Measurements from ENCODE around the gene TRIM10.
"Not testable (repeated sequence)": the region's sequence is repeated elsewhere in the genome, so short reads cannot be mapped to it uniquely, and the experiment has no call there.

TRIM10 gene

DNA sequence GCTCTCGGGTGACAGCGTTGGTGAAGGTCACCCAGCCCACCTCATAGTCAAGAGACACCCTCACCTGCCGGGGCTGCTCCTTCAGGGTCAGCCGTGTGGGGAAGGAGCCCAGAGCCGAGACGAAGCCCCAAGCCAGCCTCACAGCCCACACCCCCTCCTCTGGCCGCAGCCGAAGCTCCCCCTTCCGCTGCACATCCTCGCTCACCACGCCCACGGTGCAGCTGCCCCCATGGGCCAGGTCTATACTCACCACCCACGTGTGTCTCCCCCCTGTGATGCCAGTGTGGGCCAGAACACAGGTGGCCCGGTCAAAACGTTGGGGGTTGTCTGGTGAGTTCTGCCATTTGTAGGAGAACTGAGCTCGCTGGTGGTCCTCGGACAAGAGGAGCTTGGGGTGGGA lies 7.0 kb downstream of the TRIM10 start:
- TF ChIP-seq GATA1 (IDR thresholded peaks at IDR 0.05; ENCODE audit: low read depth, low read length) (no peak), POLR2A (IDR thresholded peaks at IDR 0.05; ENCODE audit: low read length) (no peak)

DNA sequence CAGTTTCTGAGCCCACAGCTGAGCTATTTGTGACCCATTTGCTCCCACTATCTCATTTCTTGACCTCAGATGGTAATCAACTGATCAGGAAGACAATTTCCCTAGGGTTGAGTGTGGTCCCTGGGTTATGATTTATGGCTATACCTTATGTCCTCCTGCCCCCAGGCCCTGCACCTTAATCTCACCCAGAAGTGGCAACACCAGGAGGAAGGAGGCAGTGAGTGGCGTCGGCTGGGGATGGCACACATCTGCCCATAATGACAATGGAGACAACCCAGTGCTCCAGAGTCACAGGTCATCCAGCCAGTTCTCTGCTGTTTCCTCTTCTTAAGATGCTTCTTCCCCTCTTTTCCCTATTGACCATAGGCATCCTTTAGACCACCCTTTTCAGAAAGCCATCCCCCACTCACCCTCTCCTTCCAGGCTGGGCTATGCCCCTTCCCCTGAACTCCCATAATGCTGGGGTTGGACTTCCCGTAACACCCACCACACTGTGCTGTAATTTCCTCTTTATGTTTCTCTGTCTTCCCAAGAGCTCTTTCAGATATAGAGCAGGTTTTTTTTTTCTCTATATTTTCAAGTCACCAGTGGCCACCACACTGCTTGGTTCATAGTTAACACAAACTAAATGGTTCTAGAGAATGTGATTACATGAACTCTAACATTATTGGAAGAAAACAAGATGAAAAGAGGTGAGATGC lies 8.0 kb downstream of the TRIM10 start:
- no peak for DNase-seq
- no peak for TF ChIP-seq POLR2A (IDR thresholded peaks at IDR 0.05; ENCODE audit: low read length)
- TF ChIP-seq GATA1 (IDR thresholded peaks at IDR 0.05; ENCODE audit: low read depth, low read length), result no peak

More for the DNA sequence above, 7.0 kb downstream of the TRIM10 start:
- no peak for DNase-seq

DNA sequence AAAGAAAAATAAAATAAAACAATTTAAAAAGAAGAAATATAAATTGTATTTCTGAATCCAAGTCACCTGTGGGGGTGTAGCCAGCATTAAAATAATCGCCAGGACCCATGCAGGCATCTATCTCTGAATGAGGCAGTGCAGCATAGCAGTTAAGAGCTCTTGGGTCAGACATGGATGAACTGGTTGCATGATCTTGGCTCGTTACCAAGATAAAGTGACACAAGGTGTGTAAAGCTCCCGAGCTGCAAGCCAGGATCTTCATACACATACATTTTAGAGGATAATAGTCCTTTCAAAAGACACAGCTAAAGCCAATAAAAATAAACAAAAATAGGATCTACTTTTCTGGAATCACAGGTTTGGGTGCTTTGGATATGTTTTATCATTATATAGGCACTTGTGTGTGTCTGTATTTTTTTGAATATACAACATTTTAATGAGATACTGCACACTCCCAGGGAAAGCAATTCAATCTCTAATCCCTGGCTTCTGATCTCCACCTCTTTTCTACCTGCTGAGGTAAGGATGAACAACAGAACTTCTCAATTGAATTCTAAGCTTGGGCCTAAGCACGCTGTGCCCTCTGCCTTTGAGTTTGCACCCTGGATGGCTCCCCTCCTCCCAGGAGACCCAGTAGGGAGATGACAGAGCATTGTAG lies 8.9 kb downstream of the TRIM10 start:
- TF ChIP-seq GATA1 (IDR thresholded peaks at IDR 0.05; ENCODE audit: low read depth, low read length) (no peak), POLR2A (IDR thresholded peaks at IDR 0.05; ENCODE audit: low read length) (no peak)
- peak; percentile 74 to 76 for DNase-seq

DNA sequence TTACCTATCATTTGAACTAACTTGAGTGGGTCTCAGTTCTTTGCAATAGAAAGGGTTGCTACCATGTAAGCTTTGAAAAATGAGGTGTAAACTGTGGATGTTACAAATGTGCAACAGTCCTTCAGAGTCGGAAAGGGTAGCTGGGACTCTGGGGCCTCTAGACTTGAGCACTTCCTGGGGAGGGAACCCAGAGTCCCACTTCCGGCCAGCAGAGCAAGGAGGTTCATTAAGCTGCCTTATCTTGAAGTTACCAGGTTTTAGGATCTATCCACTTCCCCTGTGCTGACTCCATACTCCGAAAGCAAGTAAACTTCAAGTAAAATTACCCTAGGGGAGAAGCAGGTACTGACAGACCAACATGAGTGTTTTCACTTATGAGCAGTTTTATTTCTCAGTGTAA lies 9.4 kb downstream of the TRIM10 start:
- peak; percentile 60 to 78 for DNase-seq
- TF ChIP-seq GATA1 (IDR thresholded peaks at IDR 0.05; ENCODE audit: low read depth, low read length) (no peak), POLR2A (IDR thresholded peaks at IDR 0.05; ENCODE audit: low read length) (no peak)

DNA sequence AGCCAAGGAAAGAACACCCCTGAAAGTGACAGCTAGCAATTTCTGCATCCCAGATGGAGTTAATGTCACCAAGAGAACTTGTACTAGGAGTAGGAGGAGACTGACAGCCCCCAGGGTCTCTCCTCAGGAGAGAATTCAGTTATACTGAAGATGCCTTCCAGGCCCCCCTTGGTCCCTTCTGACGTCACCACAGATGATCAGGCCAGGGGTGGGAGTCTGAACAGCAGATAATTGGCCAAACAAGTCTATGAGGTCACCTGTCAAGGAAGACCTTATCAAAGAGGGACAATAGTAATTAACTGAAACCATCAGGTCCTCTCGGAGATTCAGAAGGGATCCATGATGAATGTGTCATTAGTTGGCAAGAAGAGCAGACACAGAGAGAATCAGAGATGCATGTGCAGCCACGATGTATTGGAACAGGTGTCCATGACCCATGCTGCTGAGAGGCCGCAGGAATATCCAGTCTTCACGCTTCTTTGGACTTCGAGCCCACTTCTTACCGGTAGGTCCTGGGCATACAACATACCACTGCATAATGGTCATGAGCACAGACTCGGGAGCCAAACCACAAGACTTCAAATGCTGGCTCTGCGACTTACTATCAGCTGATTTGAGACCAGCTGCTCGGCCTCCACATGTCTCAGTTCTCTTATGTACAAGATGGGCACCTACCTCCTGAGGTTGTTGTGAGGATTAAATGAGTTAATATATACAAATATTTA lies 10.2 kb downstream of the TRIM10 start:
- TF ChIP-seq GATA1 (IDR thresholded peaks at IDR 0.05; ENCODE audit: low read depth, low read length) (no peak), POLR2A (IDR thresholded peaks at IDR 0.05; ENCODE audit: low read length) (no peak)

DNA sequence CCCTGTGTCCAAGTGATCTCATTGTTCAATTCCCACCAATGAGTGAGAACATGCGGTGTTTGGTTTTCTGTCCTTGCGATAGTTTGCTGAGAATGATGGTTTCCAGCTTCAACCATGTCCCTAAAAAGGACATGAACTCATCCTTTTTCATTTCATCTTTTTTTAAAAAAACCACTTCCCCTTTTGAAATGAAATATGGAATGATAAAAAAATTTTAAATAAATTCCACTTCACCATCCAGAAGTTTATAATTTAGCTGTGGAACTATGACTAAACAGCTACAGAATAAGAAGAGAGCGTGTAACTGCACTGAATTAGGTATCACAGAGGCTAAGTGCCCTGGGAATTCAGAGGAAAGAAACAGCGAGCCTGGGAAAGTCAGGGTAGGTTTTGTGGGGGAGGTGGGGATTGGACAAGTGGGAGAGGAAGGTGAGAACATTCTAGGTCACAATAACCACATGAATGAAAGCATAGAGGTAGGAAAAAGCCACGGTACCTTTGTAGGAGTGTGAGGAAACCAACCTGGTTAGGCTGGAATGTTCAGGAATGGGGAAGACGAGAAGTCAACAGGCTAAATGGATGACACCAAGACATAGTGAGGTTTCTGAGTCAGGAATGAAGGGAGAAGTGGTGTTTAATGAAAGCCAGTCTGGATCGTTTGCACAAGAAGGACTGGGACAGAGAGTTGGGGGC lies 11.0 kb downstream of the TRIM10 start:
- no peak for TF ChIP-seq GATA1 (IDR thresholded peaks at IDR 0.05; ENCODE audit: low read depth, low read length)
- TF ChIP-seq POLR2A (IDR thresholded peaks at IDR 0.05; ENCODE audit: low read length), result no peak
- no peak for DNase-seq

More for the DNA sequence above, 10.2 kb downstream of the TRIM10 start:
- no peak for DNase-seq

DNA sequence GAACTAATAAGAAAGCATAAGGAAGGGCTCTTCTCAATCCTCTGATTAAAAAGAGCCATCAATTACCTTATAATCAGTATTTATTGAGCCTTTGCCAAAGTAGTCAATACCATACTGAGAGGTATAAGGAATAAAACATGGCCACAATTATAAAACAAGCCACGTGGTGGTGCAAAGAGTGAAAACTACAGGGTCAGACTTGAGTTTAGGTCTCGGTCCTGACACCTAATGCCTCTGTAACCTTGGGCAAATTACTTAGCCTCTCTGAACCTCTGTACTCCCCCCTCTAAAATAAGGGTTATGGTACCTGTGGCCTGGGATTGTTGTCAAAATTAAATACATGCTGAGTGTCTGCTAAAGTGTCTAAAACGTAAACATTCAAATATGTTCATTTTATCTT lies 11.8 kb downstream of the TRIM10 start:
- no peak for DNase-seq
- TF ChIP-seq GATA1 (IDR thresholded peaks at IDR 0.05; ENCODE audit: low read depth, low read length), result no peak
- no peak for TF ChIP-seq POLR2A (IDR thresholded peaks at IDR 0.05; ENCODE audit: low read length)

DNA sequence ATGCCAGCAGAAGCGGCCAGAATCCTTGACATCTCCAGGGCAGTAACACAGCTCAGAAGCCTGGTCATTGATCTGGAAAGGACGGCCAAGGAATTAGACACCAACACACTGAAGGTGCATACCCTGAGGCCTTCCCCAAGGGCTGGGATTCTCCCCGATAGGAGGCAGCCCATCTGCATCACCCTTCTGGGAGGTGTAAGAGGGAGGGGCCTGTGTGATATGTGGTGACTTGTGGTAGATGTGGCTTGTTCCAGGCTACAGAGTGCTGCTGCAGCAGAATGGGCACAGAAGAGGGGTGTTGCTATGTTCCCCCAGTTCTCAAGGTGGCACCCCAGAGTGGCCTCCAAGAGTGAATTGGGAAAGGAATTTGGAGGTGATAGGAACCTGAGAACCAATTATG lies 13.9 kb downstream of the TRIM10 start:
- TF ChIP-seq POLR2A (IDR thresholded peaks at IDR 0.05; ENCODE audit: low read length) (no peak), GATA1 (IDR thresholded peaks at IDR 0.05; ENCODE audit: low read depth, low read length) (no peak)
- no peak for DNase-seq

DNA sequence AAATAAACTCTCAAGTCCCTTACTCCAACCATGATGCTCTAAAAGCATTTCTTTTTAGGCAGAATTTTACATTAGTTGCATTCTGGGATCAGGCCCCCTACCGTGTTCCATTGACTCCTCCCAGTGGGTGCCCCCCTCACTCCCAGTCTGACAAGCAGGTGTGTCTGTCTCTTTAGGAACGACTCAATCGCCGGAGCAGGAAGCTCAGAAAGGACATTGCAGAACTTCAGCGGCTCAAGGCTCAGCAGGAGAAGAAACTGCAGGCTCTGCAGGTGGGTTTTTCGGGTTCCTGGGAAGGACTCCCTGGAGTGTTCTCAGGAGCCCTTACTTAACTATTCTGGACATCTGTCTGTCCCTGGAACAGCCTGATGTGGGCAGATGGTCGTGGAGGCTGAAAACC lies 15.2 kb downstream of the TRIM10 start:
- TF ChIP-seq POLR2A (IDR thresholded peaks at IDR 0.05; ENCODE audit: low read length) (no peak), GATA1 (IDR thresholded peaks at IDR 0.05; ENCODE audit: low read depth, low read length) (no peak)
- DNase-seq, result no peak

DNA sequence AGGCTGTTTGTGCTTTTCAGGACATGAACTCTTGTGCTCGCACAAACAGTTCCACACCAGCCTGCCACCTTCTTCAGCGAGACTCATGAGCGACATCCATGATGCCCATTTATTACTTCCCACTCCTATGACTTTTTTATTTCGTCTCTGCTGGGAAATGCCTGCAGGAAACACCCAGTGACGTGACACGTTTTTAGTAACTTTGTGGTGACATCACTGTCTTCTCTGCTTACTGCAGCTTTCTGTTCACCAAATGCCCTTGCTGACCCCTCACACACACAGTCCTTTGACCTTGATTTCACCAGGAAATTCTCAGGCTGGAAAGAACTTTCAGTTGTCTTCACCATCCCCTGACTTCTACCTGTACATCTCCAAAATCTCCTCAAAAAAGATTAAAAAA lies 16.2 kb downstream of the TRIM10 start:
- TF ChIP-seq GATA1 (IDR thresholded peaks at IDR 0.05; ENCODE audit: low read depth, low read length), result no peak
- no peak for DNase-seq

DNA sequence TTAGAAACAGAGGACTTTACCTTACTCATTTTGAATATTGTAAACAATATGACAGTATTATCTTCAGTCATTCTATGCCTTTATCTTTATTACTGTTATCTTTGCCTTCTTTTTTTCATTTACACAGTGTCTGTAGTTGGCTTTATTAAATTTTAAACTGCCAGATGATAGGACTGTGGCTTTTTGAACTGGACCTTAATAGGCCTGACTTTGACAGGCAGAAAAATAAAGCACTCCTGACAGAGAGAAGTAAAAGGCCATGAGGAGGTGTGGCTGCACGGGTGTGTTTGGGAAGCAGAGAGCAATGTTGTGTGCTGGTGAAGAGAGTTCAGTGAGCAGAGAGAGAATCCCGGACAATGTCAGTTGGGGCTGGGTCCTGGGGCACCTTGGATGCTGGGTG lies 17.2 kb downstream of the TRIM10 start:
- DNase-seq, result no peak
- TF ChIP-seq GATA1 (IDR thresholded peaks at IDR 0.05; ENCODE audit: low read depth, low read length) (no peak), POLR2A (IDR thresholded peaks at IDR 0.05; ENCODE audit: low read length) (no peak)

DNA sequence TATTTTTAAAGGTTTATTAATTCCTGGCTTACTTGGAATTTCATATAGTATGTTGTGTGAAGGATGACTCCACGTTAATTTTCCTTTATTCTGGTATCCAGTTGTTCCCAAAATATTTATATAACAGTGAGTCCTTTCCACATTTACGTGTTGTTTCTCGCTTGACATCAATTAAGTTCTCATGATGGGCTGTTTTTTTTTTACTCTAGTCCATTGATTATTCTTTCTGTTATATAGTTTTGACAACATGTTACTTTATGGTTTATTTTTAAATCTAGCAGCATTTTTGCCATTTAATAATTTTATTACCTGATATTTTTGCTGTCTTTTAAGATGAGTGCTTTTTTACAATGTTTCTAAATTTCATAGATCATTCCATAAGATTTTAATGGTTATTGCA lies 18.3 kb downstream of the TRIM10 start:
- TF ChIP-seq POLR2A (IDR thresholded peaks at IDR 0.05; ENCODE audit: low read length) (no peak), GATA1 (IDR thresholded peaks at IDR 0.05; ENCODE audit: low read depth, low read length) (no peak)
- no peak for DNase-seq

DNA sequence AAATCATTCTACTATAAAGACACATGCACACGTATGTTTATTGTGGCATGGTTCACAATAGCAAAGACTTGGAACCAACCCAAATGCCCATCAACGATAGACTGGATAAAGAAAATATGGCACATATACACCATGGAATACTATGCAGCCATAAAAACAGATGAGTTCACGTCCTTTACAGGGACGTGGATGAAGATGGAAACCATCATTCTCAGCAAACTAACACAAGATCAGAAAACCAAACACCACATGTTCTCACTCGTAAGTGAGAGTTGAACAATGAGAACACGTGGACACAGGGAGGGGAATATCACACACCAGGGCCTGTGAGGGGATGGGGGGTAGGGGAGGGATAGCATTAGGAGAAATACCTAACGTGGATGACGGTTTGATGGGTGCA lies 20.8 kb downstream of the TRIM10 start:
- DNase-seq, result not testable (repeated sequence)

DNA sequence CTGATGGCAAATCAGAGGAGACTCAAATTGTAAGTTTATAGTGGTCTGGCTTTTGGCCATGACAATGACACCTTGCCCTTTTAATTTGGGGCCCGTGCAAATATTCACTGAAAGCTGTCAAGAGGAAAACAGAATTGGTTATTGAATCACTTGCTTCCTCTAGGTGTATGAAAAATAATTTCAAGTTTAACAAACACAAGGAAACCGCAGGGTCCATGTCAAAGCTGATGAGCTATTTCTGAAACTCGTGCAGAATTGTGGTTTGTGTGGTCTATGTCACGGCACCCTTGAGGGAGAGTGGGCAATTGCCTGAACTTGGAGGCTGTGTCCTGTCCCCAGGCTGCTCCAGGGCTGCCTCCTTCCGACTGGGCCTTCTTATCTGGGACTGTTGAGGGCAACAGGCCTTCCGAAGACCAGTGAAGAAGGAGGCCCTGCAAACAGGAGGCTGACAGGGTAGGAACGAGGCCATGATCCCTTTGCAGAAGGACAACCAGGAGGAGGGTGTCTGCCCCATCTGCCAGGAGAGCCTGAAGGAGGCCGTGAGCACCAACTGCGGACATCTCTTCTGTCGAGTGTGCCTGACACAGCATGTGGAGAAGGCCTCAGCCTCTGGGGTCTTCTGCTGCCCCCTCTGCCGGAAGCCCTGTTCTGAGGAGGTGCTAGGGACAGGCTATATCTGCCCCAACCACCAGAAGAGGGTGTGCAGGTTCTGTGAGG lies 24.3 kb downstream of the TRIM10 start:
- DNase-seq, result no peak
- TF ChIP-seq POLR2A (IDR thresholded peaks at IDR 0.05; ENCODE audit: low read length) (no peak), GATA1 (IDR thresholded peaks at IDR 0.05; ENCODE audit: low read depth, low read length) (no peak)

Data from erythroblast (primary cell).